Right lobe of liver (tissue), 4 donors: ENCODE measurements around the gene C2CD4D.

Source experiments
- POLR2A ChIP-seq: fragments of 450-650 bp; IDR thresholded peaks from one replicate; pipeline ENCODE4 v1.6.1; 2017; ENCODE audit warnings: antibody characterized with exemption, mild to moderate bottlenecking
- TF ChIP-seq, protein P1 (sequence below), 4 donors: fragments of 200-600 bp in 3 of 4; fragments of 450-650 bp in 1 of 4; IDR thresholded peaks; one replicate each; pipeline versions ENCODE4 v1.5.1 to v1.8.0; 2016 to 2022; ENCODE audit warnings: antibody characterized with exemption in 4 of 4, mild to moderate bottlenecking in 2 of 4
- donor health status: DM: no; HTN: no; CAD: no.
- donor health status: DM: no; HTN: no; CAD: no.
- donor health status: DM: no; HTN: yes; CAD: no.

DNA sequence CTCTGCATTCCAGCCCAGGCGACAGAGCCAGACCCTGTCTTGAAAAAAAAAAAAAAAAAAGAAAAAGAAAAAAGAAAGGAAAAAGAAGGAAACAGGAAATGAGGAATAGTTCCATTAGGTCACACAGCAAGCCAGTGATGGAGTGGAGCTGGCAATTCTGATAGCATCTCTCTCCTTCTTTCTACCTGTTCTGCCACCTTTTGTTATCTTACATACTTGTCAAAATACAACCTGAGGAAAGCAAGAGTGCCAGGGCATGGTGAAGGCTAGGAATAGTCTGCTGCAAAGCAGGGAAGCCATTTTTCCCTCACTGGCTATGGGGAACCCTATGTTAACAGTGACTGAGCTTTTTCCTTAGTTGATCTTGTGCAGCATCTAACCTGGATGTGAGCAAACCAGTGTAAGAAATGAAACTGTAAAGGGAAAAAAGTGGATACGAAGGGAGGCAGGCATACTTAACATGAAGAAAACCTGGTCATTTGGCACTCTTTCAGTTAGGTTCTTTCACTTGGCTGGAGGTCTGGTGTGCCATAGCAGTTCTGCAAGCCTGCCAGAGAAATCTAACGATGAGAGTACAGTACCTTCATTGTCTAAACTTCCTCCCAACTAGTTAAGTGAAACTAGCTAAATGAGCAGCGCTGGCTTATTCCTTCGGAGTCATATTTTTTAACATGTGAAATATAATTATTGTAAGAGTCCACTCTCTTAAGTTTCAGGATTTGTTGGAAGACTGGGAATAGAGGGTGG is 31.8 kb upstream of the C2CD4D start:
- TF ChIP-seq, protein P1, sequence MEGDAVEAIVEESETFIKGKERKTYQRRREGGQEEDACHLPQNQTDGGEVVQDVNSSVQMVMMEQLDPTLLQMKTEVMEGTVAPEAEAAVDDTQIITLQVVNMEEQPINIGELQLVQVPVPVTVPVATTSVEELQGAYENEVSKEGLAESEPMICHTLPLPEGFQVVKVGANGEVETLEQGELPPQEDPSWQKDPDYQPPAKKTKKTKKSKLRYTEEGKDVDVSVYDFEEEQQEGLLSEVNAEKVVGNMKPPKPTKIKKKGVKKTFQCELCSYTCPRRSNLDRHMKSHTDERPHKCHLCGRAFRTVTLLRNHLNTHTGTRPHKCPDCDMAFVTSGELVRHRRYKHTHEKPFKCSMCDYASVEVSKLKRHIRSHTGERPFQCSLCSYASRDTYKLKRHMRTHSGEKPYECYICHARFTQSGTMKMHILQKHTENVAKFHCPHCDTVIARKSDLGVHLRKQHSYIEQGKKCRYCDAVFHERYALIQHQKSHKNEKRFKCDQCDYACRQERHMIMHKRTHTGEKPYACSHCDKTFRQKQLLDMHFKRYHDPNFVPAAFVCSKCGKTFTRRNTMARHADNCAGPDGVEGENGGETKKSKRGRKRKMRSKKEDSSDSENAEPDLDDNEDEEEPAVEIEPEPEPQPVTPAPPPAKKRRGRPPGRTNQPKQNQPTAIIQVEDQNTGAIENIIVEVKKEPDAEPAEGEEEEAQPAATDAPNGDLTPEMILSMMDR (IDR thresholded peaks at IDR 0.05): no peak
- TF ChIP-seq POLR2A: no peak
